WTC11 (cell line): Measurements from ENCODE around the gene HNF1B. TPM values are rescaled to one million over a fixed set of nuclear protein-coding genes. Genes with fewer than 3 reads are reported as not detected.

Experiments
- ATAC-seq: fragments of 200-7000 bp; cut with Tn5 transposase; 2 replicates; pipeline ENCODE4 v1.10.0; 2021; ENCODE audit warnings: mild to moderate bottlenecking, moderate library complexity
- CTCF ChIA-PET: fragments of 300-600 bp; sonication (Branson Sonifier 250); formaldehyde crosslinking; loops from one replicate; lab custom pipeline; 2021; ENCODE audit warnings: antibody characterized with exemption; lab: Charles Lee
- POLR2A ChIA-PET: fragments of 350-600 bp; sonication (Branson Sonifier 250); formaldehyde crosslinking; loops from one replicate; lab custom pipeline; 2021; ENCODE audit warnings: antibody characterized with exemption; lab: Charles Lee
- DNase-seq: peaks from one replicate; pipeline ENCODE4 v3.0.0; 2021; ENCODE audit warnings: low spot score
- H3K27ac Mint-ChIP-seq: 2 replicates; pipeline ENCODE4 v1.8.0; 2021; ENCODE audit warnings: mixed read lengths
- H3K27me3 Mint-ChIP-seq: 2 replicates; pipeline ENCODE4 v1.8.0; 2021; ENCODE audit warnings: low read depth, mild to moderate bottlenecking, moderate library complexity, mixed read lengths
- H3K36me3 Mint-ChIP-seq: 2 replicates; pipeline ENCODE4 v1.8.0; 2021; ENCODE audit warnings: mixed read lengths
- H3K4me1 Mint-ChIP-seq: 2 replicates; pipeline ENCODE4 v1.8.0; 2022; ENCODE audit warnings: mixed read lengths
- H3K4me3 Mint-ChIP-seq: 2 replicates; pipeline ENCODE4 v1.8.0; 2021; ENCODE audit warnings: mild to moderate bottlenecking, moderate library complexity, mixed read lengths
- H3K9me3 Mint-ChIP-seq: 2 replicates; pipeline ENCODE4 v1.8.0; 2021; ENCODE audit warnings: mixed read lengths
- EMX1 ChIP-seq: fragments of 250-450 bp; sonication (Bioruptor Pico); IDR thresholded peaks from 2 replicates; pipeline ENCODE4 v1.8.0; 2021; ENCODE audit warnings: mild to moderate bottlenecking
- HMGA2 ChIP-seq: fragments of 250-450 bp; sonication (Bioruptor Pico); IDR thresholded peaks from 2 replicates; pipeline ENCODE4 v1.4.0; 2021; ENCODE audit warnings: mild to moderate bottlenecking, moderate library complexity
- IRF2 ChIP-seq: sonication (generic); formaldehyde crosslinking; IDR thresholded peaks from 2 replicates; pipeline ENCODE4 v1.8.0; 2022; ENCODE audit warnings: low read depth, missing genetic modification reagents, borderline replicate concordance
- JUN ChIP-seq: sonication (generic); formaldehyde crosslinking; IDR thresholded peaks from 2 replicates; pipeline ENCODE4 v1.8.0; 2023; ENCODE audit warnings: mild to moderate bottlenecking, missing genetic modification reagents
- NR3C1 ChIP-seq: sonication (generic); formaldehyde crosslinking; conservative IDR thresholded peaks from 2 replicates; pipeline ENCODE4 v1.8.1; 2023; ENCODE audit warnings: low read depth, mild to moderate bottlenecking, missing genetic modification reagents
- TEAD1 ChIP-seq: sonication (generic); formaldehyde crosslinking; IDR thresholded peaks from 2 replicates; pipeline ENCODE4 v1.8.0; 2022; ENCODE audit warnings: mild to moderate bottlenecking, missing genetic modification reagents
- TP53 ChIP-seq: sonication (generic); formaldehyde crosslinking; IDR thresholded peaks from 2 replicates; pipeline ENCODE4 v1.8.1; 2023; ENCODE audit warnings: mild to moderate bottlenecking, missing genetic modification reagents
- ZNF416 ChIP-seq: fragments of 250-450 bp; sonication (Bioruptor Pico); IDR thresholded peaks from 2 replicates; pipeline ENCODE4 v1.9.0; 2021; ENCODE audit warnings: mild to moderate bottlenecking, inconsistent platforms
- total RNA-seq: library from RNA; stranded (reverse); gene quantifications from 3 replicates; pipeline ENCODE4 v1.2.3, GENCODE V29; 2021
- TF ChIP-seq, protein P1 (sequence below): fragments of 250-450 bp; sonication (Bioruptor Pico); IDR thresholded peaks from 2 replicates; pipeline ENCODE4 v2.1.2; 2022; ENCODE audit warnings: mild to moderate bottlenecking, moderate library complexity
- TF ChIP-seq, protein P2 (sequence below): sonication (generic); formaldehyde crosslinking; IDR thresholded peaks from 2 replicates; pipeline ENCODE4 v1.8.1; 2023; ENCODE audit warnings: mild to moderate bottlenecking, moderate library complexity, missing genetic modification reagents
- TF ChIP-seq, protein P3 (sequence below): sonication (generic); formaldehyde crosslinking; conservative IDR thresholded peaks from 2 replicates; pipeline ENCODE4 v1.8.1; 2023; ENCODE audit warnings: mild to moderate bottlenecking, low read depth, missing genetic modification reagents, moderate library complexity
- TF ChIP-seq, protein P4 (sequence below): fragments of 250-450 bp; sonication (Bioruptor Pico); IDR thresholded peaks from 2 replicates; pipeline ENCODE4 v1.9.0; 2021; ENCODE audit warnings: moderate library complexity, mild to moderate bottlenecking, inconsistent platforms, borderline replicate concordance
- TF ChIP-seq, protein P5 (sequence below): sonication (generic); formaldehyde crosslinking; IDR thresholded peaks from 2 replicates; pipeline ENCODE4 v1.8.0; 2023; ENCODE audit warnings: missing genetic modification reagents, mild to moderate bottlenecking, borderline replicate concordance
- TF ChIP-seq, protein P6 (sequence below): sonication (generic); formaldehyde crosslinking; IDR thresholded peaks from 2 replicates; pipeline ENCODE4 v1.8.1; 2023; ENCODE audit warnings: mild to moderate bottlenecking, missing genetic modification reagents, moderate library complexity
- TF ChIP-seq, protein P7 (sequence below): sonication (generic); formaldehyde crosslinking; IDR thresholded peaks from 2 replicates; pipeline ENCODE4 v1.8.1; 2023; ENCODE audit warnings: mild to moderate bottlenecking, missing genetic modification reagents, moderate library complexity
- TF ChIP-seq, protein P8 (sequence below): sonication (generic); formaldehyde crosslinking; IDR thresholded peaks from 2 replicates; pipeline ENCODE4 v1.8.0; 2023; ENCODE audit warnings: missing genetic modification reagents

Gene HNF1B
- total RNA-seq, 1 experiment from 2014 or later: 0.26 TPM

DNA sequence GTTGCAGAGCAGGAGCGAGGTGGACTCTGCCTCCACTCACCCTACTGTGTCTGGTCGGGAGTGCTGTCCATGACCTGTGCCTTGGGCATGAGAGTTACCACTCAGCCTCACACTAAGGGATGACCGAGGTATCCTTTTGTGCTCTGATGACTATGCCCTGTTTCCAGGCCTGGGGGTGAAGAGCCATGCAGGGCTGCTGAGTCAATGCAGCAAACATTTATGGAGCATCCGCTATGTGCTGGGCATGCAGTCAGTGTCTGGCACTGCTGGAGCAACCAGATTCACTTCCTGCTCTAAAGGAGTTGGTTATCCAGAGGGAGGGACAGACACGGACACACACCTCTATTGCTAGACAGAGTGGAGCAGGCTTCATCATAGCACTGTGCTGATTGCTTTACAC lies 7.6 kb upstream of the HNF1B start:
- H3K4me3 Mint-ChIP-seq: no peak overlapping the region
- peaks cover 27% of the 10 kb centered on the region for H3K27me3 Mint-ChIP-seq
- no peaks in the 10 kb centered on the region for H3K9me3 Mint-ChIP-seq
- no peak overlapping the region for H3K27ac Mint-ChIP-seq
- TF ChIP-seq, protein P1, sequence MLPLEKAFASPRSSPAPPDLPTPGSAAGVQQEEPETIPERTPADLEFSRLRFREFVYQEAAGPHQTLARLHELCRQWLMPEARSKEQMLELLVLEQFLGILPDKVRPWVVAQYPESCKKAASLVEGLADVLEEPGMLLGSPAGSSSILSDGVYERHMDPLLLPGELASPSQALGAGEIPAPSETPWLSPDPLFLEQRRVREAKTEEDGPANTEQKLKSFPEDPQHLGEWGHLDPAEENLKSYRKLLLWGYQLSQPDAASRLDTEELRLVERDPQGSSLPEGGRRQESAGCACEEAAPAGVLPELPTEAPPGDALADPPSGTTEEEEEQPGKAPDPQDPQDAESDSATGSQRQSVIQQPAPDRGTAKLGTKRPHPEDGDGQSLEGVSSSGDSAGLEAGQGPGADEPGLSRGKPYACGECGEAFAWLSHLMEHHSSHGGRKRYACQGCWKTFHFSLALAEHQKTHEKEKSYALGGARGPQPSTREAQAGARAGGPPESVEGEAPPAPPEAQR (CRISPR knock-in tag): no peak
- TF ChIP-seq, protein P2, sequence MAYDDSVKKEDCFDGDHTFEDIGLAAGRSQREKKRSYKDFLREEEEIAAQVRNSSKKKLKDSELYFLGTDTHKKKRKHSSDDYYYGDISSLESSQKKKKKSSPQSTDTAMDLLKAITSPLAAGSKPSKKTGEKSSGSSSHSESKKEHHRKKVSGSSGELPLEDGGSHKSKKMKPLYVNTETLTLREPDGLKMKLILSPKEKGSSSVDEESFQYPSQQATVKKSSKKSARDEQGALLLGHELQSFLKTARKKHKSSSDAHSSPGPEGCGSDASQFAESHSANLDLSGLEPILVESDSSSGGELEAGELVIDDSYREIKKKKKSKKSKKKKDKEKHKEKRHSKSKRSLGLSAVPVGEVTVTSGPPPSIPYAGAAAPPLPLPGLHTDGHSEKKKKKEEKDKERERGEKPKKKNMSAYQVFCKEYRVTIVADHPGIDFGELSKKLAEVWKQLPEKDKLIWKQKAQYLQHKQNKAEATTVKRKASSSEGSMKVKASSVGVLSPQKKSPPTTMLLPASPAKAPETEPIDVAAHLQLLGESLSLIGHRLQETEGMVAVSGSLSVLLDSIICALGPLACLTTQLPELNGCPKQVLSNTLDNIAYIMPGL (CRISPR knock-in tag): no peak
- TF ChIP-seq EMX1 (CRISPR knock-in tag): no peak
- no peak for TF ChIP-seq JUN
- no peak for TF ChIP-seq ZNF416 (CRISPR knock-in tag)
- TF ChIP-seq TP53: no peak
- TF ChIP-seq, protein P3, sequence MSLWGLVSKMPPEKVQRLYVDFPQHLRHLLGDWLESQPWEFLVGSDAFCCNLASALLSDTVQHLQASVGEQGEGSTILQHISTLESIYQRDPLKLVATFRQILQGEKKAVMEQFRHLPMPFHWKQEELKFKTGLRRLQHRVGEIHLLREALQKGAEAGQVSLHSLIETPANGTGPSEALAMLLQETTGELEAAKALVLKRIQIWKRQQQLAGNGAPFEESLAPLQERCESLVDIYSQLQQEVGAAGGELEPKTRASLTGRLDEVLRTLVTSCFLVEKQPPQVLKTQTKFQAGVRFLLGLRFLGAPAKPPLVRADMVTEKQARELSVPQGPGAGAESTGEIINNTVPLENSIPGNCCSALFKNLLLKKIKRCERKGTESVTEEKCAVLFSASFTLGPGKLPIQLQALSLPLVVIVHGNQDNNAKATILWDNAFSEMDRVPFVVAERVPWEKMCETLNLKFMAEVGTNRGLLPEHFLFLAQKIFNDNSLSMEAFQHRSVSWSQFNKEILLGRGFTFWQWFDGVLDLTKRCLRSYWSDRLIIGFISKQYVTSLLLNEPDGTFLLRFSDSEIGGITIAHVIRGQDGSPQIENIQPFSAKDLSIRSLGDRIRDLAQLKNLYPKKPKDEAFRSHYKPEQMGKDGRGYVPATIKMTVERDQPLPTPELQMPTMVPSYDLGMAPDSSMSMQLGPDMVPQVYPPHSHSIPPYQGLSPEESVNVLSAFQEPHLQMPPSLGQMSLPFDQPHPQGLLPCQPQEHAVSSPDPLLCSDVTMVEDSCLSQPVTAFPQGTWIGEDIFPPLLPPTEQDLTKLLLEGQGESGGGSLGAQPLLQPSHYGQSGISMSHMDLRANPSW (CRISPR knock-in tag): no peak
- no peak for TF ChIP-seq HMGA2 (CRISPR knock-in tag)
- TF ChIP-seq TEAD1 (CRISPR knock-in tag): no peak
- TF ChIP-seq, protein P4, sequence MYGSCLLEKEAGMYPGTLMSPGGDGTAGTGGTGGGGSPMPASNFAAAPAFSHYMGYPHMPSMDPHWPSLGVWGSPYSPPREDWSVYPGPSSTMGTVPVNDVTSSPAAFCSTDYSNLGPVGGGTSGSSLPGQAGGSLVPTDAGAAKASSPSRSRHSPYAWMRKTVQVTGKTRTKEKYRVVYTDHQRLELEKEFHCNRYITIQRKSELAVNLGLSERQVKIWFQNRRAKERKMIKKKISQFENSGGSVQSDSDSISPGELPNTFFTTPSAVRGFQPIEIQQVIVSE: no peak
- CTCF ChIA-PET: no interaction called here
- POLR2A ChIA-PET: no interaction called here
- DNase-seq: no peak
- no peak for ATAC-seq
- no peaks in the 10 kb centered on the region for H3K36me3 Mint-ChIP-seq
- H3K4me1 Mint-ChIP-seq: no peaks in the 10 kb centered on the region

DNA sequence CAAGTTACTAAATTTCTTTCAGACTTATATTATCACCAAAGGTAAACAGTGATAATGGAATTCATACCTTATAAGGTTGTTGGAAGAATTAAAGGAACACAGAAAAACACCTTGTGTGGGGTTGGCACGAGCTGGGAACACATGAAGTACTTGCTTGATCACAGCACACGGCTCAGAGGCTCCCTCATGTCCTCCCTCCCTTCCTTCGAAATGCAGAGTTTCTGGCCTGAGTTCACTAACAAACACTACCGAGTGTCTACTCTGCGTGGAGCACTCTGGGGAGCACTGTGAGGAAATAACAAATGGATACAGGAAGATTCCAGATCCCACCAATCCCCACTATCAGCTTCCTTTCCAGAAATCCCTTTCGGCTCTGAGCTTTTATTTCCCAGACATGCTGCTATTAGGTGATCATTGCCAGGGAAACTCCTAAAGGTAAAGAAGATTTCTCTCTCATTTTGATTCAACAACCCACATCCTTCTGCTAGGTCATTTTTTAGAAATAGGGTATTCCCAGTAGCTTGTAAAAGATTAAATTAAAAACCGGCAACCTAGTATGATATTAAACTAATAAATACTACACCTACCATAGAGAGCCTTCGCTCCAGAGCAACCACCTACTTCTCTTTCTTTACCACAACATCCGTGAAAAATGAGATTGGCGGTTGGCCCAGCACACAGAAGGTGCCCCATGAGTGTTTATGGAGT lies 6.1 kb upstream of the HNF1B start:
- H3K4me1 Mint-ChIP-seq: peaks cover 1% of the 10 kb centered on the region
- POLR2A ChIA-PET: no interaction called here
- no peak overlapping the region for H3K4me3 Mint-ChIP-seq
- no peaks in the 10 kb centered on the region for H3K9me3 Mint-ChIP-seq
- CTCF ChIA-PET: no interaction called here
- H3K27me3 Mint-ChIP-seq: peaks cover 43% of the 10 kb centered on the region
- ATAC-seq (no peak), DNase-seq (no peak)
- no peaks in the 10 kb centered on the region for H3K36me3 Mint-ChIP-seq
- H3K27ac Mint-ChIP-seq: no peak overlapping the region
- TF ChIP-seq, protein P5, sequence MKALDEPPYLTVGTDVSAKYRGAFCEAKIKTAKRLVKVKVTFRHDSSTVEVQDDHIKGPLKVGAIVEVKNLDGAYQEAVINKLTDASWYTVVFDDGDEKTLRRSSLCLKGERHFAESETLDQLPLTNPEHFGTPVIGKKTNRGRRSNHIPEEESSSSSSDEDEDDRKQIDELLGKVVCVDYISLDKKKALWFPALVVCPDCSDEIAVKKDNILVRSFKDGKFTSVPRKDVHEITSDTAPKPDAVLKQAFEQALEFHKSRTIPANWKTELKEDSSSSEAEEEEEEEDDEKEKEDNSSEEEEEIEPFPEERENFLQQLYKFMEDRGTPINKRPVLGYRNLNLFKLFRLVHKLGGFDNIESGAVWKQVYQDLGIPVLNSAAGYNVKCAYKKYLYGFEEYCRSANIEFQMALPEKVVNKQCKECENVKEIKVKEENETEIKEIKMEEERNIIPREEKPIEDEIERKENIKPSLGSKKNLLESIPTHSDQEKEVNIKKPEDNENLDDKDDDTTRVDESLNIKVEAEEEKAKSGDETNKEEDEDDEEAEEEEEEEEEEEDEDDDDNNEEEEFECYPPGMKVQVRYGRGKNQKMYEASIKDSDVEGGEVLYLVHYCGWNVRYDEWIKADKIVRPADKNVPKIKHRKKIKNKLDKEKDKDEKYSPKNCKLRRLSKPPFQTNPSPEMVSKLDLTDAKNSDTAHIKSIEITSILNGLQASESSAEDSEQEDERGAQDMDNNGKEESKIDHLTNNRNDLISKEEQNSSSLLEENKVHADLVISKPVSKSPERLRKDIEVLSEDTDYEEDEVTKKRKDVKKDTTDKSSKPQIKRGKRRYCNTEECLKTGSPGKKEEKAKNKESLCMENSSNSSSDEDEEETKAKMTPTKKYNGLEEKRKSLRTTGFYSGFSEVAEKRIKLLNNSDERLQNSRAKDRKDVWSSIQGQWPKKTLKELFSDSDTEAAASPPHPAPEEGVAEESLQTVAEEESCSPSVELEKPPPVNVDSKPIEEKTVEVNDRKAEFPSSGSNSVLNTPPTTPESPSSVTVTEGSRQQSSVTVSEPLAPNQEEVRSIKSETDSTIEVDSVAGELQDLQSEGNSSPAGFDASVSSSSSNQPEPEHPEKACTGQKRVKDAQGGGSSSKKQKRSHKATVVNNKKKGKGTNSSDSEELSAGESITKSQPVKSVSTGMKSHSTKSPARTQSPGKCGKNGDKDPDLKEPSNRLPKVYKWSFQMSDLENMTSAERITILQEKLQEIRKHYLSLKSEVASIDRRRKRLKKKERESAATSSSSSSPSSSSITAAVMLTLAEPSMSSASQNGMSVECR (CRISPR knock-in tag): no peak
- TF ChIP-seq, protein P1 (CRISPR knock-in tag): no peak
- no peak for TF ChIP-seq NR3C1 (CRISPR knock-in tag)
- no peak for TF ChIP-seq IRF2 (CRISPR knock-in tag)
- no peak for TF ChIP-seq HMGA2 (CRISPR knock-in tag)
- no peak for TF ChIP-seq TP53
- TF ChIP-seq, protein P6, sequence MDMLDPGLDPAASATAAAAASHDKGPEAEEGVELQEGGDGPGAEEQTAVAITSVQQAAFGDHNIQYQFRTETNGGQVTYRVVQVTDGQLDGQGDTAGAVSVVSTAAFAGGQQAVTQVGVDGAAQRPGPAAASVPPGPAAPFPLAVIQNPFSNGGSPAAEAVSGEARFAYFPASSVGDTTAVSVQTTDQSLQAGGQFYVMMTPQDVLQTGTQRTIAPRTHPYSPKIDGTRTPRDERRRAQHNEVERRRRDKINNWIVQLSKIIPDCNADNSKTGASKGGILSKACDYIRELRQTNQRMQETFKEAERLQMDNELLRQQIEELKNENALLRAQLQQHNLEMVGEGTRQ (CRISPR knock-in tag): no peak
- TF ChIP-seq, protein P7, sequence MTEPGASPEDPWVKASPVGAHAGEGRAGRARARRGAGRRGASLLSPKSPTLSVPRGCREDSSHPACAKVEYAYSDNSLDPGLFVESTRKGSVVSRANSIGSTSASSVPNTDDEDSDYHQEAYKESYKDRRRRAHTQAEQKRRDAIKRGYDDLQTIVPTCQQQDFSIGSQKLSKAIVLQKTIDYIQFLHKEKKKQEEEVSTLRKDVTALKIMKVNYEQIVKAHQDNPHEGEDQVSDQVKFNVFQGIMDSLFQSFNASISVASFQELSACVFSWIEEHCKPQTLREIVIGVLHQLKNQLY (CRISPR knock-in tag): no peak
- TF ChIP-seq, protein P8, sequence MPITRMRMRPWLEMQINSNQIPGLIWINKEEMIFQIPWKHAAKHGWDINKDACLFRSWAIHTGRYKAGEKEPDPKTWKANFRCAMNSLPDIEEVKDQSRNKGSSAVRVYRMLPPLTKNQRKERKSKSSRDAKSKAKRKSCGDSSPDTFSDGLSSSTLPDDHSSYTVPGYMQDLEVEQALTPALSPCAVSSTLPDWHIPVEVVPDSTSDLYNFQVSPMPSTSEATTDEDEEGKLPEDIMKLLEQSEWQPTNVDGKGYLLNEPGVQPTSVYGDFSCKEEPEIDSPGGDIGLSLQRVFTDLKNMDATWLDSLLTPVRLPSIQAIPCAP (CRISPR knock-in tag): no peak
